ENCODE measurements around the gene ACVR2A. TPM values are rescaled to one million over a fixed set of nuclear protein-coding genes. Genes with fewer than 3 reads are reported as not detected.

ACVR2A gene
- total RNA-seq, 1 donor from 2014 or later, result 22.6 TPM

DNA sequence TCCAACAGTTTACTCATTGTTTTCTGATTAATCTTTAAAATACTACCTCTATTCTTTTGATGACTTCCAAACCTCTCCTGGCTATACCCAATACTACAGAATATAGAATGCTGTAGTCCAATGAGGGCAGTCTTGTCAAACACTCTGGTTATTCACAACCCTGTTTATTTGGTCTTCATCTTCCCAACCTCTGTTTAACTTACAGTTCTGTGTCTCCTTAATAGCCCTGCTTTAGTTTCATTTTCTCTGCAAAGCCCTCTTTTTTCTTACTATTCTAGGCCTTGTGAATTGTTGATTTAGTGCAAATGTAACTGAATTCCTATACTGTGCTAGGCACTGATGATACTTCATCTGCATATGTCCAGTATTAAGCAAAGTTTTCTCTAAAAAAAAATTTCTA is 40.0 kb downstream of the ACVR2A start:
- H3K36me3 ChIP-seq (ENCODE audit: insufficient read depth, low read length), result no peaks in the 10 kb centered on the region
- H3K4me3 Mint-ChIP-seq (ENCODE audit: unreplicated experiment), result peak overlapping the region; percentile 4
- peaks cover 21% of the 10 kb centered on the region for H3K4me1 Mint-ChIP-seq (ENCODE audit: low read depth, unreplicated experiment)
- TF ChIP-seq, protein P1, sequence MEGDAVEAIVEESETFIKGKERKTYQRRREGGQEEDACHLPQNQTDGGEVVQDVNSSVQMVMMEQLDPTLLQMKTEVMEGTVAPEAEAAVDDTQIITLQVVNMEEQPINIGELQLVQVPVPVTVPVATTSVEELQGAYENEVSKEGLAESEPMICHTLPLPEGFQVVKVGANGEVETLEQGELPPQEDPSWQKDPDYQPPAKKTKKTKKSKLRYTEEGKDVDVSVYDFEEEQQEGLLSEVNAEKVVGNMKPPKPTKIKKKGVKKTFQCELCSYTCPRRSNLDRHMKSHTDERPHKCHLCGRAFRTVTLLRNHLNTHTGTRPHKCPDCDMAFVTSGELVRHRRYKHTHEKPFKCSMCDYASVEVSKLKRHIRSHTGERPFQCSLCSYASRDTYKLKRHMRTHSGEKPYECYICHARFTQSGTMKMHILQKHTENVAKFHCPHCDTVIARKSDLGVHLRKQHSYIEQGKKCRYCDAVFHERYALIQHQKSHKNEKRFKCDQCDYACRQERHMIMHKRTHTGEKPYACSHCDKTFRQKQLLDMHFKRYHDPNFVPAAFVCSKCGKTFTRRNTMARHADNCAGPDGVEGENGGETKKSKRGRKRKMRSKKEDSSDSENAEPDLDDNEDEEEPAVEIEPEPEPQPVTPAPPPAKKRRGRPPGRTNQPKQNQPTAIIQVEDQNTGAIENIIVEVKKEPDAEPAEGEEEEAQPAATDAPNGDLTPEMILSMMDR (IDR thresholded peaks at IDR 0.05; ENCODE audit: insufficient read depth, low read depth, low read length), result no peak
- no peak for TF ChIP-seq EZH2 (IDR thresholded peaks at IDR 0.05; ENCODE audit: insufficient read depth, low read length)
- no peak overlapping the region for H3K9ac ChIP-seq (ENCODE audit: low read length)
- DNase-seq (ENCODE audit: low read depth) (no peak), FAIRE-seq (no peak)
- H3K27me3 Mint-ChIP-seq (ENCODE audit: low read depth, unreplicated experiment), result no peaks in the 10 kb centered on the region
- no peaks in the 10 kb centered on the region for H3K9me3 ChIP-seq (ENCODE audit: insufficient read depth, low read depth, low read length)
- no peak overlapping the region for H3K27ac Mint-ChIP-seq (ENCODE audit: unreplicated experiment)
- no peaks in the 10 kb centered on the region for H3K4me1 ChIP-seq (ENCODE audit: insufficient read depth, low read length)
- H3K79me2 ChIP-seq (ENCODE audit: insufficient read depth, low read length), result peaks cover 61% of the 10 kb centered on the region
- no peaks in the 10 kb centered on the region for H3K36me3 Mint-ChIP-seq (ENCODE audit: low read depth, unreplicated experiment)
- H4K20me1 ChIP-seq (ENCODE audit: insufficient read depth, low read length), result peaks cover 36% of the 10 kb centered on the region
- no peak overlapping the region for H3K4me3 ChIP-seq (ENCODE audit: insufficient read depth, low read depth, low read length)
- no peaks in the 10 kb centered on the region for H3K9me3 Mint-ChIP-seq (ENCODE audit: unreplicated experiment)
- H3K27ac ChIP-seq (ENCODE audit: low read depth, low read length), result no peak overlapping the region
- H2AFZ ChIP-seq (ENCODE audit: low read depth, low read length), result no peak overlapping the region
- no peaks in the 10 kb centered on the region for H3K27me3 ChIP-seq (ENCODE audit: insufficient read depth, low read length)
- H3K4me2 ChIP-seq (ENCODE audit: low read length), result no peak overlapping the region

DNA sequence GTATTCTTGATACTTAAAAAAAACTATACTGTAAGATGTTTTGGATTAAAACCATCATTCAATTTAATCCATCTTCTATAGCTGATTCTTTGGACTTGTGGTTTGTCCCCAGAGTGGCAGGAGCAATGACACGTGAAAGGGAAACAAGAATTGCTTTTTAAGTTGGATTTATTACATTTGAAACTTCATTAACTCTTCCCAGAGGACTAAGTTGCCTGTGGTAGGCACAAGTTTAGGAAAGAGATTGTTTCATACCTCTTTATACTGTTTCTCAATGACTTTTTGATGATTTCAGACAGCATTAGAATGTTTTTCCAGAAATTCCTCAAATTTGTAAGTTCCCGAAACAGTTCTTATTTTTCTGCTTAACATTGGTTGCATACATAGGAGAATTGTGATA is 41.3 kb downstream of the ACVR2A start:
- no peak overlapping the region for H3K4me3 ChIP-seq (ENCODE audit: insufficient read depth, low read depth, low read length)
- H3K27ac ChIP-seq (ENCODE audit: low read depth, low read length), result no peak overlapping the region
- no peaks in the 10 kb centered on the region for H3K4me1 ChIP-seq (ENCODE audit: insufficient read depth, low read length)
- no peaks in the 10 kb centered on the region for H3K27me3 Mint-ChIP-seq (ENCODE audit: low read depth, unreplicated experiment)
- peaks cover 21% of the 10 kb centered on the region for H3K4me1 Mint-ChIP-seq (ENCODE audit: low read depth, unreplicated experiment)
- peaks cover 71% of the 10 kb centered on the region for H3K79me2 ChIP-seq (ENCODE audit: insufficient read depth, low read length)
- TF ChIP-seq, protein P1 (IDR thresholded peaks at IDR 0.05; ENCODE audit: insufficient read depth, low read depth, low read length), result no peak
- no peak for TF ChIP-seq EZH2 (IDR thresholded peaks at IDR 0.05; ENCODE audit: insufficient read depth, low read length)
- no peak for DNase-seq (ENCODE audit: low read depth)
- H3K36me3 Mint-ChIP-seq (ENCODE audit: low read depth, unreplicated experiment), result no peaks in the 10 kb centered on the region
- no peaks in the 10 kb centered on the region for H3K36me3 ChIP-seq (ENCODE audit: insufficient read depth, low read length)
- no peaks in the 10 kb centered on the region for H3K9me3 ChIP-seq (ENCODE audit: insufficient read depth, low read depth, low read length)
- no peak overlapping the region for H3K4me3 Mint-ChIP-seq (ENCODE audit: unreplicated experiment)
- H3K9ac ChIP-seq (ENCODE audit: low read length), result no peak overlapping the region
- no peak overlapping the region for H3K4me2 ChIP-seq (ENCODE audit: low read length)
- H2AFZ ChIP-seq (ENCODE audit: low read depth, low read length), result no peak overlapping the region
- no peak for FAIRE-seq
- no peaks in the 10 kb centered on the region for H3K27me3 ChIP-seq (ENCODE audit: insufficient read depth, low read length)
- no peaks in the 10 kb centered on the region for H3K9me3 Mint-ChIP-seq (ENCODE audit: unreplicated experiment)
- H4K20me1 ChIP-seq (ENCODE audit: insufficient read depth, low read length), result peaks cover 38% of the 10 kb centered on the region
- H3K27ac Mint-ChIP-seq (ENCODE audit: unreplicated experiment), result no peak overlapping the region

DNA sequence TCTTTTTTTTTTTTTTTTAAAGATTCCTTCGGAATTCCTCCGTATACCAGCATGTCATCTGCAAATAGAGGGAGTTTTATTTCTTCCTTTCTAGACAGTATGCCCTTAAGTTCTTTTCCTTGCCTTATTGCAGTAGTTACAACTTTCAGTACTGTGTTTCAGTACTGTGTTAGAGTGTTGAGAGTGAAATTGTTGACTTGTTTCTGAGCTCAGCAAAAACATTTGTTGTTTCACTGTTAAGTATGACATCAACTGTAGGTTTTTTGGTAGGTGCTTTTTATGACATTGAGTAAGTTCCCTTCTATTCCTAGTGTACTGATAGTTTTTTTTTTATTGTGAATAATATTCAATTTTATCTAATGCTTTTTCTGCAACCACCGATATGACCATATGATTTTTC is 43.9 kb downstream of the ACVR2A start:
- no peak overlapping the region for H3K4me3 ChIP-seq (ENCODE audit: insufficient read depth, low read depth, low read length)
- H4K20me1 ChIP-seq (ENCODE audit: insufficient read depth, low read length), result peaks cover 43% of the 10 kb centered on the region
- no peak for DNase-seq (ENCODE audit: low read depth)
- no peaks in the 10 kb centered on the region for H3K9me3 Mint-ChIP-seq (ENCODE audit: unreplicated experiment)
- no peaks in the 10 kb centered on the region for H3K36me3 Mint-ChIP-seq (ENCODE audit: low read depth, unreplicated experiment)
- no peaks in the 10 kb centered on the region for H3K27me3 ChIP-seq (ENCODE audit: insufficient read depth, low read length)
- H3K9ac ChIP-seq (ENCODE audit: low read length), result no peak overlapping the region
- FAIRE-seq, result no peak
- H3K4me3 Mint-ChIP-seq (ENCODE audit: unreplicated experiment), result no peak overlapping the region
- TF ChIP-seq EZH2 (IDR thresholded peaks at IDR 0.05; ENCODE audit: insufficient read depth, low read length), result no peak
- TF ChIP-seq, protein P1 (IDR thresholded peaks at IDR 0.05; ENCODE audit: insufficient read depth, low read depth, low read length), result no peak
- H3K9me3 ChIP-seq (ENCODE audit: insufficient read depth, low read depth, low read length), result no peaks in the 10 kb centered on the region
- H3K79me2 ChIP-seq (ENCODE audit: insufficient read depth, low read length), result peaks cover 71% of the 10 kb centered on the region
- H3K36me3 ChIP-seq (ENCODE audit: insufficient read depth, low read length), result no peaks in the 10 kb centered on the region
- H3K27ac ChIP-seq (ENCODE audit: low read depth, low read length), result no peak overlapping the region
- no peak overlapping the region for H3K4me2 ChIP-seq (ENCODE audit: low read length)
- H2AFZ ChIP-seq (ENCODE audit: low read depth, low read length), result no peak overlapping the region
- no peak overlapping the region for H3K27ac Mint-ChIP-seq (ENCODE audit: unreplicated experiment)
- no peaks in the 10 kb centered on the region for H3K27me3 Mint-ChIP-seq (ENCODE audit: low read depth, unreplicated experiment)
- H3K4me1 Mint-ChIP-seq (ENCODE audit: low read depth, unreplicated experiment), result peaks cover 21% of the 10 kb centered on the region
- no peaks in the 10 kb centered on the region for H3K4me1 ChIP-seq (ENCODE audit: insufficient read depth, low read length)

All from astrocyte (in vitro differentiated cells and primary cell).